Measurements from ENCODE around the gene JAKMIP3.

Gene JAKMIP3

GRCh38 chr10:132111121-132111731, 45.5 kb downstream of the JAKMIP3 start:
- H3K4me3 ChIP-seq (replicated peaks; ENCODE audit: insufficient read depth, low read length), result no peak overlapping the region
- H3K27ac ChIP-seq (replicated peaks), result no peak overlapping the region
- TF ChIP-seq GABPA (IDR thresholded peaks at IDR 0.05; ENCODE audit: low read depth) (no peak), POLR2AphosphoS5 (IDR thresholded peaks at IDR 0.05; ENCODE audit: low read depth) (no peak), CTCF (IDR thresholded peaks at IDR 0.05; ENCODE audit: insufficient read depth, low read length) (no peak), SPI1 (IDR thresholded peaks at IDR 0.05; ENCODE audit: borderline replicate concordance, low read depth) (no peak), REST (IDR thresholded peaks at IDR 0.05; ENCODE audit: insufficient replicate concordance, low read depth) (no peak)
- DNase-seq (ENCODE audit: low read depth in 1 of 2, low spot score in 1 of 2), result no peak
- H3K27me3 ChIP-seq (ENCODE audit: insufficient read depth, poor library complexity, severe bottlenecking), result no peaks in the 10 kb centered on the region

DNA sequence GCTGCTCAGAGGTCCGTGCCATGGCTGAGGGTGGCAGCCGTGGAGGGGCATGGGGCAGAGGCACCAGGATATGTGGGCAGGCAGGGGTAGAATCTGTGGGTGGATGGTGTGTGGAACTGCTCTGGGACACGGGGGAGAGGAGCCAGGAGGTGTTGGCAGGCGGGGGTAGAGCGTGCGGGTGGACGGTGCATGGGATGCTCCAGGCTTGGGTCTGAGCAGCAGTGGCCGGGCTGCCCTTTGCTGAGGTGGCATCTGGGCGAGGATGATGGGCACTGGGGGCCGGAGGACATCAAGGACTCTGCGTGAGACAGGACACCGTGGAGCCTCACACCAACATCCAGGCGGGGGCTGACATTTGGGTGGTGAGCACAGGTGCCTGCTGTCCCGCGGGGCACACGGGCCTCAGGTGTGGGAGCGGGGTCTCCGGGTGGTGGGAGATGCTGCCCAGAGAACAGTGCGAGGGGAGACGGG, 46.2 kb downstream of the JAKMIP3 start:
- H3K27ac ChIP-seq (replicated peaks), result no peak overlapping the region
- DNase-seq (ENCODE audit: low read depth in 1 of 2, low spot score in 1 of 2), result no peak
- TF ChIP-seq REST (IDR thresholded peaks at IDR 0.05; ENCODE audit: insufficient replicate concordance, low read depth) (no peak), CTCF (IDR thresholded peaks at IDR 0.05; ENCODE audit: insufficient read depth, low read length) (no peak), SPI1 (IDR thresholded peaks at IDR 0.05; ENCODE audit: borderline replicate concordance, low read depth) (no peak), POLR2AphosphoS5 (IDR thresholded peaks at IDR 0.05; ENCODE audit: low read depth) (no peak), GABPA (IDR thresholded peaks at IDR 0.05; ENCODE audit: low read depth) (no peak)
- H3K27me3 ChIP-seq (ENCODE audit: insufficient read depth, poor library complexity, severe bottlenecking), result no peaks in the 10 kb centered on the region
- no peak overlapping the region for H3K4me3 ChIP-seq (replicated peaks; ENCODE audit: insufficient read depth, low read length)

GRCh38 chr10:132112611-132113010, 46.9 kb downstream of the JAKMIP3 start:
- no peak for TF ChIP-seq POLR2AphosphoS5 (IDR thresholded peaks at IDR 0.05; ENCODE audit: low read depth)
- no peak for TF ChIP-seq CTCF (IDR thresholded peaks at IDR 0.05; ENCODE audit: insufficient read depth, low read length)
- TF ChIP-seq REST (IDR thresholded peaks at IDR 0.05; ENCODE audit: insufficient replicate concordance, low read depth), result no peak
- no peak for TF ChIP-seq GABPA (IDR thresholded peaks at IDR 0.05; ENCODE audit: low read depth)
- TF ChIP-seq SPI1 (IDR thresholded peaks at IDR 0.05; ENCODE audit: borderline replicate concordance, low read depth), result no peak
- no peak for DNase-seq (ENCODE audit: low read depth in 1 of 2, low spot score in 1 of 2)
- Histone ChIP-seq H3K27ac (replicated peaks) (no peak overlapping the region), H3K27me3 (ENCODE audit: insufficient read depth, poor library complexity, severe bottlenecking) (no peaks in the 10 kb centered on the region), H3K4me3 (replicated peaks; ENCODE audit: insufficient read depth, low read length) (no peak overlapping the region)

Data from HL-60 (cell line).